ENCODE data around the gene FARS2. TPM values are rescaled to one million over a fixed set of nuclear protein-coding genes. Genes with fewer than 3 reads are reported as not detected.
A peak's percentile ranks its signal among the peaks of the same experiment; 100 is the strongest.

Gene FARS2
- total and polyA plus RNA-seq, 4 donors, result 16.6 to 29.0 (median 21.1) TPM

GRCh38 chr6:5766260-5766659 is 504.9 kb downstream of the FARS2 start:
- Histone ChIP-seq H3K4me1 (ENCODE audit: control insufficient read depth, insufficient read depth, low read length) (peaks cover 35% of the 10 kb centered on the region), H3K27ac (ENCODE audit: low read depth, low read length) (no peak overlapping the region), H3K4me3 (ENCODE audit: low read depth, low read length) (no peak overlapping the region), H3K9me3 (ENCODE audit: control insufficient read depth, insufficient read depth, low read length) (no peaks in the 10 kb centered on the region), H3K27me3 (ENCODE audit: control insufficient read depth, insufficient read depth, low read length) (no peaks in the 10 kb centered on the region), H3K36me3 (ENCODE audit: control insufficient read depth, insufficient read depth, low read length) (no peaks in the 10 kb centered on the region)
- 30% methylated on average over 2 of the region's 3 CpGs for WGBS (ENCODE audit: insufficient coverage)
- DNase-seq (ENCODE audit: low read depth in 4 of 6, low spot score in 6 of 6), result no peak

GRCh38 chr6:5767471-5767870 is 506.2 kb downstream of the FARS2 start:
- 85% methylated on average over 2 of the region's 2 CpGs for WGBS (ENCODE audit: insufficient coverage)
- H3K27ac ChIP-seq (ENCODE audit: low read depth, low read length), result no peak overlapping the region
- no peaks in the 10 kb centered on the region for H3K36me3 ChIP-seq (ENCODE audit: control insufficient read depth, insufficient read depth, low read length)
- no peaks in the 10 kb centered on the region for H3K9me3 ChIP-seq (ENCODE audit: control insufficient read depth, insufficient read depth, low read length)
- H3K4me3 ChIP-seq (ENCODE audit: low read depth, low read length), result no peak overlapping the region
- H3K27me3 ChIP-seq (ENCODE audit: control insufficient read depth, insufficient read depth, low read length), result no peaks in the 10 kb centered on the region
- DNase-seq (ENCODE audit: low read depth in 4 of 6, low spot score in 6 of 6), result no peak
- peaks cover 35% of the 10 kb centered on the region for H3K4me1 ChIP-seq (ENCODE audit: control insufficient read depth, insufficient read depth, low read length)

GRCh38 chr6:5771211-5771610 is 509.9 kb downstream of the FARS2 start:
- DNase-seq (ENCODE audit: low read depth in 4 of 6, low spot score in 6 of 6), result no peak
- H3K27ac ChIP-seq (ENCODE audit: low read depth, low read length), result no peak overlapping the region
- peaks cover 3% of the 10 kb centered on the region for H3K36me3 ChIP-seq (ENCODE audit: control insufficient read depth, insufficient read depth, low read length)
- no peaks in the 10 kb centered on the region for H3K27me3 ChIP-seq (ENCODE audit: control insufficient read depth, insufficient read depth, low read length)
- peaks cover 4% of the 10 kb centered on the region for H3K4me1 ChIP-seq (ENCODE audit: control insufficient read depth, insufficient read depth, low read length)
- no peaks in the 10 kb centered on the region for H3K9me3 ChIP-seq (ENCODE audit: control insufficient read depth, insufficient read depth, low read length)
- H3K4me3 ChIP-seq (ENCODE audit: low read depth, low read length), result no peak overlapping the region
- 96% methylated on average over 7 of the region's 7 CpGs for whole genome bisulfite sequencing (ENCODE audit: insufficient coverage)

- Histone ChIP-seq H3K36me3 (ENCODE audit: control insufficient read depth, insufficient read depth, low read length) (peaks cover 3% of the 10 kb centered on the region), H3K9me3 (ENCODE audit: control insufficient read depth, insufficient read depth, low read length) (no peaks in the 10 kb centered on the region), H3K27me3 (ENCODE audit: control insufficient read depth, insufficient read depth, low read length) (no peaks in the 10 kb centered on the region), H3K27ac (ENCODE audit: low read depth, low read length) (no peak overlapping the region), H3K4me3 (ENCODE audit: low read depth, low read length) (no peak overlapping the region), H3K4me1 (ENCODE audit: control insufficient read depth, insufficient read depth, low read length) (peaks cover 3% of the 10 kb centered on the region)
- peak in 1 of 6 donors; percentile 37 for DNase-seq (ENCODE audit: low read depth in 4 of 6, low spot score in 6 of 6)
- WGBS (ENCODE audit: insufficient coverage), result 65% methylated on average over 2 of the region's 6 CpGs
Observed at GRCh38 chr6:5771759-5772390, 510.6 kb downstream of the FARS2 start.

GRCh38 chr6:5772408-5773120 is 511.3 kb downstream of the FARS2 start:
- H3K27ac ChIP-seq (ENCODE audit: low read depth, low read length), result no peak overlapping the region
- H3K36me3 ChIP-seq (ENCODE audit: control insufficient read depth, insufficient read depth, low read length), result peaks cover 3% of the 10 kb centered on the region
- H3K27me3 ChIP-seq (ENCODE audit: control insufficient read depth, insufficient read depth, low read length), result no peaks in the 10 kb centered on the region
- no peak for DNase-seq (ENCODE audit: low read depth in 4 of 6, low spot score in 6 of 6)
- no peak overlapping the region for H3K4me3 ChIP-seq (ENCODE audit: low read depth, low read length)
- WGBS (ENCODE audit: insufficient coverage), result 100% methylated on average over 3 of the region's 11 CpGs
- H3K9me3 ChIP-seq (ENCODE audit: control insufficient read depth, insufficient read depth, low read length), result no peaks in the 10 kb centered on the region
- H3K4me1 ChIP-seq (ENCODE audit: control insufficient read depth, insufficient read depth, low read length), result peaks cover 3% of the 10 kb centered on the region

- H3K4me3 ChIP-seq (ENCODE audit: low read depth, low read length), result no peak overlapping the region
- WGBS (ENCODE audit: insufficient coverage), result 86% methylated on average over 5 of the region's 6 CpGs
- peaks cover 2% of the 10 kb centered on the region for H3K9me3 ChIP-seq (ENCODE audit: control insufficient read depth, insufficient read depth, low read length)
- H3K4me1 ChIP-seq (ENCODE audit: control insufficient read depth, insufficient read depth, low read length), result peaks cover 3% of the 10 kb centered on the region
- H3K36me3 ChIP-seq (ENCODE audit: control insufficient read depth, insufficient read depth, low read length), result peaks cover 5% of the 10 kb centered on the region
- no peak for DNase-seq (ENCODE audit: low read depth in 4 of 6, low spot score in 6 of 6)
- H3K27me3 ChIP-seq (ENCODE audit: control insufficient read depth, insufficient read depth, low read length), result no peaks in the 10 kb centered on the region
- H3K27ac ChIP-seq (ENCODE audit: low read depth, low read length), result no peak overlapping the region
Observed at GRCh38 chr6:5776104-5776503, 514.8 kb downstream of the FARS2 start.

- Histone ChIP-seq H3K27ac (ENCODE audit: low read depth, low read length) (no peak overlapping the region), H3K4me3 (ENCODE audit: low read depth, low read length) (no peak overlapping the region), H3K4me1 (ENCODE audit: control insufficient read depth, insufficient read depth, low read length) (peaks cover 1% of the 10 kb centered on the region), H3K9me3 (ENCODE audit: control insufficient read depth, insufficient read depth, low read length) (peaks cover 2% of the 10 kb centered on the region), H3K27me3 (ENCODE audit: control insufficient read depth, insufficient read depth, low read length) (no peaks in the 10 kb centered on the region), H3K36me3 (ENCODE audit: control insufficient read depth, insufficient read depth, low read length) (peaks cover 6% of the 10 kb centered on the region)
- DNase-seq (ENCODE audit: low read depth in 4 of 6, low spot score in 6 of 6), result peak in 1 of 6 donors; percentile 44
- WGBS (ENCODE audit: insufficient coverage), result 67% methylated on average over 3 of the region's 12 CpGs
Observed at GRCh38 chr6:5776706-5777390, 515.5 kb downstream of the FARS2 start.

GRCh38 chr6:5778317-5778857 is 517.1 kb downstream of the FARS2 start:
- Histone ChIP-seq H3K4me3 (ENCODE audit: low read depth, low read length) (no peak overlapping the region), H3K9me3 (ENCODE audit: control insufficient read depth, insufficient read depth, low read length) (peaks cover 2% of the 10 kb centered on the region), H3K4me1 (ENCODE audit: control insufficient read depth, insufficient read depth, low read length) (peaks cover 11% of the 10 kb centered on the region), H3K27me3 (ENCODE audit: control insufficient read depth, insufficient read depth, low read length) (no peaks in the 10 kb centered on the region), H3K27ac (ENCODE audit: low read depth, low read length) (no peak overlapping the region), H3K36me3 (ENCODE audit: control insufficient read depth, insufficient read depth, low read length) (peaks cover 8% of the 10 kb centered on the region)
- WGBS (ENCODE audit: insufficient coverage), result 86% methylated on average over 7 of the region's 7 CpGs
- DNase-seq (ENCODE audit: low read depth in 4 of 6, low spot score in 6 of 6), result no peak

GRCh38 chr6:5778906-5779305 is 517.6 kb downstream of the FARS2 start:
- WGBS (ENCODE audit: insufficient coverage), result 96% methylated on average over 7 of the region's 7 CpGs
- no peak overlapping the region for H3K4me3 ChIP-seq (ENCODE audit: low read depth, low read length)
- H3K4me1 ChIP-seq (ENCODE audit: control insufficient read depth, insufficient read depth, low read length), result peaks cover 14% of the 10 kb centered on the region
- DNase-seq (ENCODE audit: low read depth in 4 of 6, low spot score in 6 of 6), result no peak
- peaks cover 2% of the 10 kb centered on the region for H3K9me3 ChIP-seq (ENCODE audit: control insufficient read depth, insufficient read depth, low read length)
- H3K27me3 ChIP-seq (ENCODE audit: control insufficient read depth, insufficient read depth, low read length), result no peaks in the 10 kb centered on the region
- no peak overlapping the region for H3K27ac ChIP-seq (ENCODE audit: low read depth, low read length)
- H3K36me3 ChIP-seq (ENCODE audit: control insufficient read depth, insufficient read depth, low read length), result peaks cover 8% of the 10 kb centered on the region
